CD4-positive, alpha-beta T cell treated with Interleukin-15 for 1 hour (primary cell): ENCODE measurements around the gene GRIK4.
"Not testable (repeated sequence)": the region's sequence is repeated elsewhere in the genome, so short reads cannot be mapped to it uniquely, and the experiment has no call there.

ENCODE experiments used
- DNase-seq: peaks from one replicate; pipeline ENCODE4 v3.0.0-alpha.2; 2020

GRIK4 gene

DNA sequence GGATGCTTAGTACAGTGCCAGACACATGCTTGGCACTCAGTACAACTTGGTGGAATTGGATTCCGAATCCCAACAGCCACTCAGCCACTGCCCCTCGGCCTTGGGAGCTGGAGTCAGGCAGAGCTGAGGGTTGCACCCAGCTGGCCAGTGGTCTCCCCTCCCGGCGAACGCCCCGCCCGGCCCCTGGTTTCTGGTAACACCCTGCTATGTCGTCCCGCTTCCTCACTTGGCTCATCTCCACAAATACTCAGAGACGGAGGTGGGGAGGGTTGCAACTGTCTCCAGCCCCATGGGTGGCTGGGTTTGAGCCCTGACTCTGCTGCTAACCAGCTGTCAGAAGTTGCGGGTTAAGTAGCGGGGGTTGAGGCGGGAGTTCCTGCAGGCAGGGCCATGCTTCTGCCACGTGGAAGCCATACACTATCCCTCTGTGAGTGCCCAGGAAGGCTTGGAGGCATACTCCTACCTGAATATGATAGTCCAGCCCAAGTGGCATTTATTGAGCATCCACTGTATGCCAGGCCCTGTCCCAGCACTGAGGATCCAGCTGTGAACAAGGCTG is 67.1 kb downstream of the GRIK4 start:
- DNase-seq = no peak

DNA sequence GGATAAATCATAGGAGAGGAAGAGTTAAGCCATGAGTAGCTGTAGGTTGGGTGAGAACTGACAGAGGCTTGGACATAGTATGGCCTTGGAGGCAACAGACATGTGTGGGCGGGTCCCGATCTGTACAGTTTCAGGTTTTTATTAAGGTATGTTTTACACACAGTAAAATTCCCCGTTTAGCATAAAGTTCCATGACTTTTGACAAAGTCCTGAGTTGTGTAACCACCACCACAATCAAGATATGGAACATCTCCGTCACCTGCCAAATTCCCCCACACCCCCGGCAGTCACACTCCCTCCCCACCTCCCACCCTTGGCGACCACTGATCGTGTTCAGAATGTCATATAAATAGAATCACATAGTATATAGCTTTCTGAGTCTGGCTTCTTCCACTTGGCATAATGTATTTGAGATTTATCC is 68.1 kb downstream of the GRIK4 start:
- no peak for DNase-seq

DNA sequence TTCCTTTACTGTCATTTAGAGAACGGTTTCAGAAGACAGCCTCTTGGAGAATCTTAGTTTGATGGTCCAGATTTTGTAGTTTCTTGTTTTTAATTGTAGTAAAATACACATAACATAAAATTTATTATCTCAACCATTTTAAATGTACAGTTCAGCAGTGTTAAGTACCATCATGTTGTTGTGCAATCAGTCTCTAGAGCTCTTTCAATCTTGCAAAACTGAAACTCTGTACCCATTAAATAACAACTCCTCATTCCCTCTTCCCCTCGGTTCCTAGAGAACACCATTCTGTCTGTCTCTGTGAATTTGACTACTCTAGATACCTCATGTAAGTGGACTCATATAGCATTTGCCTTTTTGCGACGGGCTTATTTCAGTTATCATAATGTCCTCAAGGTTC is 69.8 kb downstream of the GRIK4 start:
- DNase-seq = no peak

- not testable (repeated sequence) for DNase-seq
Measured at GRCh38 chr11:120582535-120582934, 71.0 kb downstream of the GRIK4 start.

GRCh38 chr11:120586072-120586471 is 74.5 kb downstream of the GRIK4 start:
- DNase-seq = no peak

- DNase-seq = no peak
Measured at GRCh38 chr11:120586728-120587127, 75.2 kb downstream of the GRIK4 start.

DNA sequence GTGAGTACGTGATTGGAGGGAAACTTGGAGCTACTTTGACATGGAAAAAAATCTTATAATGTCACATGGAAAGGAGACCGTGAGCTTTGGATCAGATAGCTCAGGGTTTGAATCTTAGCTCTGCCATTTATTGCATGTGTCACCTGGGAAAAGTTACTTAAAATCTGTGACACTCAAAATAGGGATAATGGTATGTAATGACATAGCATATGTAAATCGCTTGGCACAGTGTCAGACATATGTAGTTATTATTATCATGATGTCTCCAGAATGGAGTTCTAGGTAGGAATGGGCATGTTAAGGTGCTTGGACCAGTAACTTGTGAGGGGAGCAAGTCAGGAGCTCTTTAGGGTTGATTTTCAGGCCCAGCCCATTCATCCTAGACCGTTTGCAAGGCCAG is 75.8 kb downstream of the GRIK4 start:
- no peak for DNase-seq

GRCh38 chr11:120589376-120589775 is 77.8 kb downstream of the GRIK4 start:
- no peak for DNase-seq

DNA sequence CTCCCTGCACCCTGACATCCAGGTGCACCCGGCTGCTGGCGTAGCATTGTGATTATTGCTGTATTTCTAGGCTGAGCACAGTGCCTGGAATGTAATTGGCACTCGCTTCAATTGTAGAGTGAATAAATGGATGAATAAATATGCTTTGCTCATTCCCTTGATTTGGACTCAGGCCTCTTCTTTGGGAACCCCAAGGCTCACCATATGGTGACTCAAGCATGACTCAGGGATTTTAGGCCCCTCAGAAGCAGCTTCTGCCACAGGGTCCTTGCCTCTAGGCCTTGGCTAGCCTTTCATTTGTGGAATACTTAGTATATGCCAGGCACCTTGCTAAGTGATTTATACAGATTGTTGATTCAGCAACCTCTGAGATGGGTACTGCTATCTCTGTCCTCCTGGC is 78.9 kb downstream of the GRIK4 start:
- no peak for DNase-seq

GRCh38 chr11:120594746-120595145 is 83.2 kb downstream of the GRIK4 start:
- DNase-seq = no peak

DNA sequence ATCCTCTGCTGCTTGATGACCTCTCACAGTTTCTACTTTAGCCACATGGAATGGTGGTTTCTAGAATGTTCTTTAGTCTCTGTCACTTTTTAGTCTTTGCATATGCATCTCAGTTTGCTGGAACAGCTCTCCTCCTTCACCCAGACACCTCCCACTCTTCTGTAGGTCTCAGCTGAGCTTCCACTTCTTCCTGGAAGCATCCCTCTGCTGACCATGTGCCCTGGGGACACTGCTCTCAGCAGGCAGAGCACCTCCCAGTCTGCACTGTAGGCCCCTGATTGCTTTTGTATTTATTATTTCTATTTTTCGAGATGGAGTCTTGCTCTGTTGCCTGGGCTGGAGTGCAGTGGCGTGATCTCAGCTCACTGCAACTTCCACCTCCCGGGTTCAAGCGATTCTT is 84.0 kb downstream of the GRIK4 start:
- DNase-seq = no peak

- no peak for DNase-seq
Measured at GRCh38 chr11:120597250-120598215, 86.0 kb downstream of the GRIK4 start.

GRCh38 chr11:120598517-120599257 is 87.1 kb downstream of the GRIK4 start:
- DNase-seq = no peak

DNA sequence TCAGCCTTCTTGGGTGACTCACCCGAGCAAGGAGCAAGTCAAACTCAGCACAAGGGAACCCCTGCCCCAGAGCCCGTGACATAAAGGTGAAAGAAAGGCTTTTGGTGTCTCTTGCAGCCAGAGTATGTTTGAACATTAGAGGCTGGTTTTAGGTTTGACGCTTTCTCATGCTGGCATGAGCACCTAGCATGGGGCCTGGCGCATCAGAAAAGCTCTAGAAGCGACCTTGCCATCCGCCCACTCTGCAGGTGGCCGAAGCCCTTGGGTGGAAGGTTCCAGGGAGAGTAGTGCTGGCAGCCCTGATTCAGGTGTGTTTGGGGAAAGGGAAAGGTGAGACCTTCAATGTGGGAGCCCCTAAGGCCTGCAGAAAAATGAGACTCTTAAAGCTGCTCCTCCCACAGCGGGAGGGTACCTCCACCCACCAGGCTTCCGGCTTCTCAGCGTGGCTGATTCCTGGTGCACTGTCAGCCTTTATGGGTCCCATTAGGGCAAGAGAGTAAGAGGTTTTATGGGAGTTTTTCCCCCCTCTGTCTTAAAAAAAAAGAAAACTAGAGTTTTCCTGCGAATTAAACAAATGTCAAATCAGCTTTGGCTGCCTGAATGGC is 88.4 kb downstream of the GRIK4 start:
- no peak for DNase-seq

DNA sequence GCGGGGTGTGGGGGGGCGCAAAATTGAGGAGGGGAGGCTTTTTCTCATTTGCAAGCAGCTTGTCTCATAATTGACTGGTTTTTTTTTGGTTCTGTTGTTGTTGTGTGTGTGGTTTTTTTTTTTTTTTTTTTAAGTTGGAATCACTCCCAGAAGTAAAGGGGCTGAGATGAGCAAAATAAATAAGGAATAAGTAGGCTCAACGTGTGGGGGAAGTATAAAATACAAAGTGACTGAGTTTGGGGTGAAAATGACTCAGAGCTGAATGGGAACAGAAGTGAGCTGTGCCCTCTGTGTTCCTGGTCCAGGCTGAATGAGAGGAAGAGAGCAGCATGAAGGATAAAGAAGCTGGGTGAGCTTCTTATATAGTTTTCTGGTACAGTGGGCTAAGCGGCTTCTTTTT is 90.0 kb downstream of the GRIK4 start:
- DNase-seq = no peak

- DNase-seq = no peak
Measured at GRCh38 chr11:120603071-120603470, 91.5 kb downstream of the GRIK4 start.

- DNase-seq = no peak
Measured at GRCh38 chr11:120605469-120605868, 93.9 kb downstream of the GRIK4 start.

DNA sequence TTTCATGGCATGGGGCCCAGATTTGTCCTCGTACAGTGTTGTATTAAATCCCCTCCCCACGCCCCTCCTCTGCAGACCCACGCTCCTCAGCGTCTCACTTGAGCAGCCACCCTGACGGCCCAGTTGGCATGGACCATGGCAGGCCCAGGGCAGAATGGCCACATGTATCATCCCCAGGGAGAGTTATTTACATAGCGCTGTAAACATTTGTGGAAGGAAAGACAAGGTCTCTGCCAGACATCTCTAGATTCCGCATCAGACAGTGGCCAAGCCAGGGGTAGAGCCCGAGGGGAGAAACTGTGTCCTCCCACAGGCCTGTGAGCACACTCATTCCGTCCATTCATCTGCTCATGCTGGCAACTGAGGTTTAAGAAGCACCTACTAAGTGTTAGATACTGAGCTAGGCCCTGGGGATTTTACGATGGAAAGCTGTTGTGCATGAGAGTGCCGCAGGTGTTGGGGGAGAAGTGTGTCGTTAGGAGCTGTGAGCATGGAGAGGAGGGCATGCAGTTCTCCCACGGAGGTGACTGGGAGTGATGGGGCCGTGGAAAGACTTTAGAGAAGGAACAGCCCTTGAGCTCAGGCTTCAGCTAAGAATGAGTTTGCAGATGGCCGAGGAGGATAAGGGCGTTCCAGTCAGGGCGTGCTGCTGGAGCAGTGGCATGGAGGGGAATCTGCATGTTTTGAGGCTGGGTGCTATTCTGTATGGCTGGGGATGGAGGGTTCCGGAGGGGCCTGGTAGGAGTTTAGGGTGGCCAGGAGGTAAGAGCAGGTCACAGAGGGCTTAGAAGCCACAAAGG is 94.9 kb downstream of the GRIK4 start:
- no peak for DNase-seq

DNA sequence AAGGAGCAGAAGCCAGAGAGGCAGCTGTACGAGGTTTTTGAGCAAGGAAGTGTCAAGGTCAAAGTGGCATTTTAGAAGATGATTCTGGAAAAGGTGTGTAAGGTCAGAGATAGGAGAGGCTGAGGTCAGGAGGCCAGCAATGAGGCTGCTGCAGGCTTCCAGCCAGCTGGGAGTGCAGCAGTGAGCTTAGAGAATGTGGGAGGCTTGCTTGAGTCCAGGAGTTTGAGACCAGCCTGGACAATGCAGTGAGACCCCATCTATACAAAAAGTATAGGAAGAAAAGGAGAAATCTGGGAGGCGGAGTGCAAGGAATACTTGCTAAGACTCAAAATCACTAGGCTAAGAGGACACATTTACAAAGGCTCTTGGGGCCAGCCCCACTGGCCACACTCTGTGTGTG is 96.5 kb downstream of the GRIK4 start:
- DNase-seq = no peak

- no peak for DNase-seq
Measured at GRCh38 chr11:120608760-120609211, 97.2 kb downstream of the GRIK4 start.

DNA sequence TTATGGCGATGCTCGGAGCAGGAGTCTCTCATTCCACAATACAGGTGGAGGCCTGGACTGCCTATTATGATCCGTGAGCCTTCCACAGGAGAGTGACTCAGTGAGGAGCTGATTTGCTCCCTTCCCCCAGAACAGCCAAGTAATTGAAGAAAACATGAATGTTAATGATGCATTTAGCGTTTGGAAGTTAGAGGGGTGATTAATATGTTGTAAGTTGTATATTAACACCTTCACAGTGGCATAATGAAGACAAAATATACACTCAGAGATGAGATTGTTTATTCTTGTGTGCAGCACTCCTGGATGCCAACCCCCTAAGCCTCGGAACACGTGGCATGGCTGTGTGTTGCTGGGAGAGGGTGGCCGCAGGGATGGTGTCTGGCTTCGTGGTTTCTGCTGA is 98.6 kb downstream of the GRIK4 start:
- no peak for DNase-seq

DNA sequence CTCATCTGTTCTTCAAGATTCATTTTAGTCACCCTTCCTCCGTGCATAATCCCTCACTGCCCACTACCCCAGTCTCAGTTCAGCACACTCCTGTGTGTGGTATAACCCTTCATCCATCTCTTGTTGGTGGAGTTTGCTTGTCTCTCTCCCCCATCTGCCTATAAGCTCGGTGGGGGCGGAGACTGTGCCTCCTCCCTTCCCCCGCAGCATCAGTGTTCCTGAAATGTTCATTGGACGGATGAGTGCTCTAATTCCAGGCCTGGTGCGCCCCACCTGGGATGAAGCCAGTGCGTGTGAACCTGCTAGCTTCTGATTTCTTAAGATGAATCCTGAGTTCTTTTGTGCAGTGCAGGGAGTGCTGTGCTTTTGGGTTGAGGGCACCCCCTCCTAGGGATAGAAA is 100.0 kb downstream of the GRIK4 start:
- no peak for DNase-seq
